ENCODE measurements around the gene HNRNPH1.
"Not testable (repeated sequence)": the region's sequence is repeated elsewhere in the genome, so short reads cannot be mapped to it uniquely, and the experiment has no call there.

Gene HNRNPH1, protein sequence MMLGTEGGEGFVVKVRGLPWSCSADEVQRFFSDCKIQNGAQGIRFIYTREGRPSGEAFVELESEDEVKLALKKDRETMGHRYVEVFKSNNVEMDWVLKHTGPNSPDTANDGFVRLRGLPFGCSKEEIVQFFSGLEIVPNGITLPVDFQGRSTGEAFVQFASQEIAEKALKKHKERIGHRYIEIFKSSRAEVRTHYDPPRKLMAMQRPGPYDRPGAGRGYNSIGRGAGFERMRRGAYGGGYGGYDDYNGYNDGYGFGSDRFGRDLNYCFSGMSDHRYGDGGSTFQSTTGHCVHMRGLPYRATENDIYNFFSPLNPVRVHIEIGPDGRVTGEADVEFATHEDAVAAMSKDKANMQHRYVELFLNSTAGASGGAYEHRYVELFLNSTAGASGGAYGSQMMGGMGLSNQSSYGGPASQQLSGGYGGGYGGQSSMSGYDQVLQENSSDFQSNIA

DNA sequence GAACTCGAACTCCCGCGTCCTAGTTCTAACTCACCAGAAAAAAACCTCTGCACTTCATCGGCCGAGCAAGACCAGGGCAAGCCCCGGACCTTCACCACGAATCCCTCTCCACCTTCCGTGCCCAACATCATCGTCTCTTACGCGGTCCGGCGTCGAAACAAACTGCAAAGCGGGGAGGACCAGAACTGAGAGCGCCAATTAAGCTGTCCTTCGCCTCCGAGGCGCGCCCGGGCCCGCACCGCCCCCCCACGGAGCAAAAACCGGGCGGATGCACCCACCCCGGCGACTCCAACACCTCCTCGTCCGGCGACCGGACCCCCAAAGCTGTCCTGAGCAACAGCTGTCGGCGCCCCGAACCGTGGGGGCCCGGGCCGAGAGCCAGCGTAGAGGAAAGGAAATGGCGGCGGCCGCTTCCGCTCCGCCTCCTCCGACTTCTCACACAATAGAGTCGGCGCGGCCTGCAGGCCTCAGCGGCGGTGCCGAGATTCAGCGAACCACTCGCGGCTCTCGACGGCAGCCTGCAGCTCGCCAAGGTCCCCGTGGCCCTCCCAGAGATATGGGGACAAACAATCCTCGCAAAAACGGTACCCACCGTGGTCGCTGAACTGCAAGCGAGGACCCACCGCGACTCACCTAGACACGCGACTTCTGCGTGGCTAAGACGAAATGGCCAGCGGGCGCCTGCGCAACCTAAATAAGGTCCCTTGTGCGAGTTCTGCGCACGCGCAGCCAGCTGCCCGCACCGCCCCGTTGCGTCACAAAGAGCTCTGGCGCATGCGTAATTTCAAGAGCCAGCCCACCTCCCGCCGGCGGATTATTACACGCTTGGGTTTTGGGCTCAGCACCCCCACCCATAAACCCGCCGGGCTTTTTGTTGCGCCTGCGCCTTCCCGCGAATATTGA lies at the start of gene HNRNPH1:
Gene HNRNPH1 (minus strand): TSS at position 669 of the 903 bp plus-strand sequence. CDS start 538 bp downstream, at position 131.
- peak; percentile 99 for DNase-seq

DNA sequence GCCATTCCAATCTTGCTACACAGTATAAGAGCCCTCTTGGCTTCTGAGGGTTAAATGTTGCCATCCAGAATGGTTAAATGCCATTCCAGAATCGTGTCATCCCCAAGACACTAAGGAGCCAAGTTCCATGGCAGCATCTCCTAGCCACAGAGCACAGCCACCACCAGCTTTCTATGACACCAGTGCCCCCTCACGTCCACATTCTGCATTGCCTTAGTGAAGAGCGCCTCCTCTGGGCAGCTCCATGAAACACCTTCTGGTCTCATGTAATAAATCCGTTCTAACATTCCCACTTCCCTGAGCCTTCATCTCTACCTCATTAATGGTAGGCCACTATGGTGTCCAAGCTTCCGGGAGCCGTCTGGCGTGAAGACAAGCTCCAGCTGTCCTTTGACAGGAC lies 44.9 kb upstream of the HNRNPH1 start:
- peak; percentile 60 for DNase-seq

DNA sequence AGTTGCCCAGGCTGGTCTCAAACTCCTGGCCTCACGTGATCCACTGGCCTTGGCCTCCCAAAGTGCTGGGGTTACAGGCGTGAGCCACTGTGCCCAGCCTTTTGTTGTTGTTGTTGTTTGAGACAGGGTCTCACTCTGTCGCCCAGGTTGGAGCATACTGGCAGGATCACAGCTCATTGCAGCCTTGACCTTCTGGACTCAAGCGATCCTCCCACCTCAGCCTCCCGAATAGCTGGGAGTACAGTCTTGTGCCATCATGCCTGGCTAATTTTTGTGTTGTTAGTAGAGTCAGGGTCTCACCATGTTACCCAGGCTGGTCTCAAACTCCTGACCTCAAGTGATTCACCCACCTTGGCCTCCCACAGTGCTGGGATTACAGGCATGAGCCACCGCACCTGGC lies 38.2 kb upstream of the HNRNPH1 start:
- DNase-seq: not testable (repeated sequence)

DNA sequence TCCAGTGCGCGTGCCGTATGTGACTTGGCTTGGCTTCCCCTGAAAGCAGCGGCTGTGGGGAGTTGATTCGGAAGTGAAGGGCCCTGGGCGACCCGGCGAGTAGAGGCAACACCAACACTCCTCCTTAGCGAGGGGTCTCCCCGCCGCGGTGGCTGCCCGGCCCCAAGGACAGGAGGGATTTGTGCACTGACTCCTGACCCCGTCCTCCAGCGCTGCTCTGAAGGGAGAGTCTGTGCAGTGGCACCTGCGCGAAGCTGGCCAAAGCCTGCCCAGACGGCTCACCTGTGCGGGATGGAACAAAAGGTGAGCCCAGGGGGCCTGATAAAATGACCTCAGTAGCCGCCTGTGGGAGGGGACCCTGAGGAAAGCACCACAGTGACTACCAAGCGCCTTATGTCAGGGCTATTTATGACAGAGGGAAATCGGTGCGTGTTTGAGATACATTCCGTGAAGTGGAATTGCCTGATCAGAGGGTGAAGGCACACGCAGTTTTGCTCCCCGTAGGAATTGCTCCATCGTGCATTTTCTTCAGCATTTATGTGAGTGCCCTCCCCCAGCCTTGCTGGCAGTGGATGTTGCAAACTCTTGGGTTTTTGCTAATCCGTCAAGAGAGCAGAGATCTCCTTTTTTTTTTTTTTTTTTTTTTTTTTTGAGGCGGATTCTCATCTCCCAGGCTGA lies 34.8 kb upstream of the HNRNPH1 start:
- DNase-seq: peak; percentile 30

DNA sequence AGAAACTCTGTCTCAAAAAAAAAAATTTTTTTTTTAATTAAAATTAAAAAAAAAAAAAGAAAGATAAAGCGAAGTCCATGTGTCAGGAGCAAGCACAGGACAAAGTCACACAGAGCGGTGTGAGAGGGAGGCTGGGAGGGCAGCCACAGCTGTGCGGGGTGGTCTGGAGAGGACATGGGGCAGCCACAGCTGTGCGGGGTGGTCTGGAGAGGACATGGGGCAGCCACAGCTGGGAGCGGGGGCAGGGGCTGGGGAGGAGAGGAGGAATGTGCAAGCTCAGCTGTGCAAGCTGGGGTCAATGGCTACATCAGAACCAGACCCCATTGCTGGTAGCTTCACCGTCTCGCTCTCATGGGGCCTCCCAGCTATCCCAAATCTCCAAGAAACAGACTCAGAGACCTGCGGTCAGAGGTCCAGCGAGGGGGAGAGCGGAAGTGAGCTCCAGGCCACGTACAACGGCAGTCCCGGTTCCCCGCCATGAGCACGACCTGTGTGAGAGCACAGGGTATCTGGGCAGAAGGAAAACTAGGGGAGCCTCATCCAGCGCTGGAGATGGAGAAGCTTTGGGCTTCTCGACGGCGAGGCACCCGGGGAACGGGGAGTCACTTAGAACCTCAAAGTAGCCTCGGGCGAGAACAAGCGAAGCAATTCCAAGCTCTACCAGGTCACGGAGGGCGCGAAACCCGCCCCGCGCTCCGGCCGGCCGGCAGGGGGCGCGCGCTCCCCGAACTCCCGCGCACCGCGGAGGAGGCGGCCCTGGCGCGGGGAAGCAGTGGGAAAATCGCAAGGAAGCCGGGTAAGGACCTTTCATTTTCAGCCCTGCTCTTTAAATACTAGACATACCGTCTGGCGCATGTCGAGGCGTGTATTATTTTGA lies 34.1 kb upstream of the HNRNPH1 start:
- not testable (repeated sequence) for DNase-seq

DNA sequence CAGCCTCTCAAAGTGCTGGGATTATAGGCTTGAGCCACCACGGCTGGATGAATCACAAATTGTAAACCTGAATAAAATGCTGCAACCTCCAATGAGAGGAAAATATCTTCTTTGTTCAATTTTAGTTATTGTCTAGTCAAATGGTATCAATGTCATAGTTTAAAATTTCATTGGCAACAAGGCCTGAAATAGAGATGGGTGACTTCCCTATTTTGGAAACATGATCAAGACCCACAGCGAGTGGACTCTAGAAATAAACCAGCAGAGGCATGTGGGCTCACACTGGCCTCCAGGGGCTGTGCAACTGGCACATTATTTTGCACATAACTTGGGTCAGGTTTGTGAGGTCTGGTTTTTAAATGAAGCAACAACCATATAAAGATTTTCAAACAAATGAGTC lies 29.7 kb upstream of the HNRNPH1 start:
- not testable (repeated sequence) for DNase-seq

DNA sequence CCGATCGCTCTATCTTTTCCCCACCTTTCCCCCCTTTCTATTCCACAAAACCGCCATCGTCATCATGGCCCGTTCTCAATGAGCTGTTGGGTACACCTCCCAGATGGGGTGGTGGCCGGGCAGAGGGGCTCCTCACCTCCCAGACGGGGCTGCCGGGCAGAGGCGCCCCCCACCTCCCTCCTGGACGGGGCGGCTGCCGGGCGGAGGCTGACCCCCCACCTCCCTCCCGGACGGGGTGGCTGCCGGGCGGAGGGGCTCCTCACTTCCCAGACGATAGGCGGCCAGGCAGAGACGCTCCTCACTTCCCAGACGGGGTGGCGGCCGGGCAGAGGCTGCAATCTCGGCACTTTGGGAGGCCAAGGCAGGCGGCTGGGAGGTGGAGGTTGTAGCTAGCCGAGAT lies 26.8 kb upstream of the HNRNPH1 start:
- DNase-seq: not testable (repeated sequence)

DNA sequence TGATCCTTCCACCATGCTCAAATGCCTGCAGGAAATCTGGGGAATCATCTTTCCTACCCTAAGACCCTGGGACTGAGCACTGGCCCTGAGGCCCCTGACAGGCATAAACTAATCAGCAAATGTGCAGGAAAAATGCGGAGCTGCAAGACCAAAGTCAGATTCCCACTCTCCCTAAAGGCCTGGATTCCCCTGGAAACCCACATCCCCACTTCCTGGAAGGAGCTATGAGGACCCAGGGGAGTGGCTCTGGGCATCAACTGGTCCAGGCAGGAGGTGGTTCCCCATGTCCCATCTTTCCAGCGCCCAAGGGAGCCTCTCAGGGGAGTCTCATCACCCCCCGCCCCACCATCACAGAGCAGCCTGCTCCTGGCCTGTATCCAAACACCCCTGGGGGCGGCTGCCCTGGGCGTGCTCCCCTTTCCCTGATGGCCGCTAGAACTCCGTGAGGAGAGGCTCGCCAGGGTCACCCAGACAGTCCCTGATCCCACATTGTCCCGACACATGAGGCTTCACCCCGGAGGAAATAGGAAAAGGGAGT lies 25.8 kb upstream of the HNRNPH1 start:
- DNase-seq: not testable (repeated sequence)

DNA sequence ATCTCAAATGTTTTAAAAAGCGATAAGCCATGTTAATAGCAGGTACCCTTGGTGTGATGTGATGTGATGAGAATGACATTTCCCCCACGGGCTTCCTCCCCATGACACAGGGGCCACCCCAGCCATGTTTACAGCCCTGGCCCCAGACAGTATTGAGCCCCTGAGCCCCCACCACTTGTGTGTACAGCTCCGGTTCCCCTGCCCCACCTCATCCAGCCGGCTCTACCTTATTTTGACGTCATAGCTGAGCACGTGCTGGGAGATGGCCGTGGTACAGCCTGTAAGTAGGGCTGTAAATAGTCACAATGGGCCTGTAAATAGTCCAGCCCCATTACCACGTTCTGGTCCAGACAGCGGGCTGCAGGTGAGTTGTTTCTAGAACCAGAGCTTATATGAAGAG lies 24.9 kb upstream of the HNRNPH1 start:
- no peak for DNase-seq

DNA sequence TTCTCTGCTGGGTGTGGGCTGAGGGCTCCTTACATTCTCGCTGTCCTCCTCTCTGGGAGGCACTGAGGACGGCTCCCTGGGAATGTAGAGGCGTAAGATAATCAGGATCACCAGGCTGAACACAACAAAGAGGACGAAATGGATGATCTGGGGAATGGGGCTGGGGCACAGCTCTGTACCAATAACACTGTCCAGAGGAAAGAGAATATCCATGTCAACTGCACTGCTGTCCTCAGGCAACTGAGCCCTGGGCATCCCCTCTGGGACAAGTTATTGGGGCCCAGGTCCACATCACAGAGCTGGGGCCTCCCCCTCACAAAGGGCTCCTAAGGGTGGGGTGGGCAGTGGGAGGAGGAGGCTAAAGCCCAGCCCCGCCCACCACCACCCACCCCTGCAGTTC lies 21.3 kb upstream of the HNRNPH1 start:
- DNase-seq: not testable (repeated sequence)

DNA sequence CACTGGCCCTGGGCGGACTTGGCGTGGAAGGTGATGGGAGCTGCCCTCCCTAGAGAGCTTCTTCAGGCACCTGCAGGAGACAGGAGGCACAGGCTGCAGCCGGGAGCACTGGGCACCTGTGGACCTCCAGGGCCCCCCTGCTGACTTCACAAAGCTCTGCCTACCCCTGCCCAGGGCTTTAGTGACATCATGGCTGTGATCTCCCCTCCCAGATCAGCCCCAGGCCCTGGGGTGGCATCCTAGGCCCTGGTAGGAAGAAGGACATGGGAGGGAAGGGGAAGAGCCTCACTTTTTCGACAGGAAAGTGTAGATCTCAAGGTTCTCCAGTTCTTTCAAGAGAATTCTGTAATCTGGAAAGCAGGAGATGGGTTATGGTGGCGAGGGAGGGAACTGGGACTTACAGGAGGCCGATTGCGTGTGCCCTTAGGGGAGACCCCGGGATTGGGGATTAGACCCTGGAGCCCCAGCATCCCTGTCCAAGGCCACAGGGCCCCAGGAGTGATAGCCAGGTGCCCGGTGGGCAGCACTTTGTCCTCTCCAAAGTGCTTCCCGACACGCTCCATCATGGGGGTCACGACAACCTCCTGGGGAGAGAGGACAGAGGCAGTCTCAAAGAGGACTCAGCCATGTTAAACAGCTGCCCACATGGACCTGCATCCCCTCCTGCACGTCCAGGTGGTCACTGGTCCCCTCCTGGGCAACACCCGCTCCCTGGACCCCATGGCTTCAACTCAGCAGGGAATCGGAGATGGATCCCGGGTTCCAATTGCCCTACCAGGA lies 19.9 kb upstream of the HNRNPH1 start:
- DNase-seq: not testable (repeated sequence)

DNA sequence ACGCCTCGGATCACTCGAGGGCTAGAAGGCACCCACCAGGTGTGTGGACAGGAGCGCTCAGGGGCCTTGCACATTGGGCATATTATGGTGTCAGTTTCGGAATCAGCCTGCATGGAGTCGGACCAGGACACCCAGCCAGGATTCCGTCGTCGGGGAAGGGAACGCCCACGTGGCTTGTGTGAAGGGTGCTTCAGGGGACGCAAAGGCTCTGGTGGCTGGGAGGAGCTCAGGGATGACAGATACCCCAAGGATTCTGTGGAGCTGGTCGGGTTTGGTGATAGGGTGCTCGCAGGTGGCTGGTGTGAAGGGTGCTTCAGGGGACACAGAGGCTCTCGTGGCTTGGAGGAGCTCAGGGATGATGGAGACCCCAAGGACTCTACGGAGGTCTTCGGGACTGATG lies 19.2 kb upstream of the HNRNPH1 start:
- not testable (repeated sequence) for DNase-seq

DNA sequence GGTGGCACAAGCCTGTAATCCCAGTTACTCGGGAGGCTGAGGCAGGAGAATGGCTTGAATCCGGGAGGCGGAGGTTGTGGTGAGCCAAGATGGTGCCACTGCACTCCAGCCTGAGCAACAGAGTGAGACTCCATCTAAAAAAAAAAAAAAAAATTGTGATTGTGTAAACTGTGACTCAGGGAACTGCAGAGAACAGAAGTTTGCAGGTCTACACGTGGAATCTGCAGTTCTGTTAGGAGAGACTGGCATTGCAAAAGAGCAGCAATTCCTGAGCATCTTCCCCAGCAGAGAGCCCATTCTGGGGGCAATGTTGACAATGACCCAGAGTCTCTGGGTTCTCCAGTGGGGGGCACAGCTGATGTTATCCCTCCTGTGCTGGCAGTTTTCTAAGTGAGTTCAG lies 18.3 kb upstream of the HNRNPH1 start:
- not testable (repeated sequence) for DNase-seq

DNA sequence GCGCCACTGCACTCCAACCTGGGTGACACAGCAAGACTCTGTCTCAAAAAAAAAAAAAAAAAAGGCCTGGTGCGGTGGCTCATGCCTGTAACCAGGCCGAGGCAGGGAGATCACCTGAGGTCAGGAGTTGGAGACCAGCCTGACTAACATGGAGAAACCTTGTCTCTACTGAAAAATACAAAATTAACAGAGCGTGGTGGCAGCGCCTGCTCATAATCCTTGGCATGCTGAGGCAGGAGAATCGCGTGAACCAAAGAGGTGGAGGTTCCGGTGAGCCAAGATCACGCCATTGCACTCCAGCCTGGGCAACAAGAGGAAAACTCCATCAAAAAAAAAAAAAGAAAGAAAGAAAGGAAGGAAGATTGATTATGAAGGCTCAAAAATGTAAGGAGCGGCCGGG lies 15.8 kb upstream of the HNRNPH1 start:
- DNase-seq: not testable (repeated sequence)

DNA sequence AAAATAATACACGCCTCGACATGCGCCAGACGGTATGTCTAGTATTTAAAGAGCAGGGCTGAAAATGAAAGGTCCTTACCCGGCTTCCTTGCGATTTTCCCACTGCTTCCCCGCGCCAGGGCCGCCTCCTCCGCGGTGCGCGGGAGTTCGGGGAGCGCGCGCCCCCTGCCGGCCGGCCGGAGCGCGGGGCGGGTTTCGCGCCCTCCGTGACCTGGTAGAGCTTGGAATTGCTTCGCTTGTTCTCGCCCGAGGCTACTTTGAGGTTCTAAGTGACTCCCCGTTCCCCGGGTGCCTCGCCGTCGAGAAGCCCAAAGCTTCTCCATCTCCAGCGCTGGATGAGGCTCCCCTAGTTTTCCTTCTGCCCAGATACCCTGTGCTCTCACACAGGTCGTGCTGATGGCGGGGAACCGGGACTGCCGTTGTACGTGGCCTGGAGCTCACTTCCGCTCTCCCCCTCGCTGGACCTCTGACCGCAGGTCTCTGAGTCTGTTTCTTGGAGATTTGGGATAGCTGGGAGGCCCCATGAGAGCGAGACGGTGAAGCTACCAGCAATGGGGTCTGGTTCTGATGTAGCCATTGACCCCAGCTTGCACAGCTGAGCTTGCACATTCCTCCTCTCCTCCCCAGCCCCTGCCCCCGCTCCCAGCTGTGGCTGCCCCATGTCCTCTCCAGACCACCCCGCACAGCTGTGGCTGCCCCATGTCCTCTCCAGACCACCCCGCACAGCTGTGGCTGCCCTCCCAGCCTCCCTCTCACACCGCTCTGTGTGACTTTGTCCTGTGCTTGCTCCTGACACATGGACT lies 11.1 kb upstream of the HNRNPH1 start:
- not testable (repeated sequence) for DNase-seq

DNA sequence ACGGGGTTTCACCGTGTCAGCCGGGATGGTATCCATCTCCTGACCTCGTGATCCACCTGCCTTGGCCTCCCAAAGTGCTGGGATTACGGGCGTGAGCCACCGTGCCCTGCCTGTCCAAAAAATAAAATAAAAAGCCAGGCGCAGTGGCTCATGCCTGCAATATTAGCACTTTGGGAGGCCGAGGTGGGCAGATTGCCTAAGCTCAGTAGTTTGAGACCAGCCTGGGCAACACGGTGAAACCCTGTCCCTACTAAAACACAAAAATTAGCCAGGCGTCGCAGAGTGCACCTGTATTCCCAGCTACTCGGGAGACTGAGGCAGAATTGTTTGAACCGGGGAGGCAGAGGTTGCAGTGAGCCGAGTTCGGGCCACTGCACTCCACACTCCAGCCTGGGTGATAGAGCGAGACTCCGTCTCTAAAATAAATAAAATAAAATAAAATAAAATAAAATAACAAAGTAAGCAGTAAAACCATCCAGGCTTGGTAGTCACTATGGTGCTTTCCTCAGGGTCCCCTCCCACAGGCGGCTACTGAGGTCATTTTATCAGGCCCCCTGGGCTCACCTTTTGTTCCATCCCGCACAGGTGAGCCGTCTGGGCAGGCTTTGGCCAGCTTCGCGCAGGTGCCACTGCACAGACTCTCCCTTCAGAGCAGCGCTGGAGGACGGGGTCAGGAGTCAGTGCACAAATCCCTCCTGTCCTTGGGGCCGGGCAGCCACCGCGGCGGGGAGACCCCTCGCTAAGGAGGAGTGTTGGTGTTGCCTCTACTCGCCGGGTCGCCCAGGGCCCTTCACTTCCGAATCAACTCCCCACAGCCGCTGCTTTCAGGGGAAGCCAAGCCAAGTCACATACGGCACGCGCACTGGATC lies 10.3 kb upstream of the HNRNPH1 start:
- DNase-seq: not testable (repeated sequence)

DNA sequence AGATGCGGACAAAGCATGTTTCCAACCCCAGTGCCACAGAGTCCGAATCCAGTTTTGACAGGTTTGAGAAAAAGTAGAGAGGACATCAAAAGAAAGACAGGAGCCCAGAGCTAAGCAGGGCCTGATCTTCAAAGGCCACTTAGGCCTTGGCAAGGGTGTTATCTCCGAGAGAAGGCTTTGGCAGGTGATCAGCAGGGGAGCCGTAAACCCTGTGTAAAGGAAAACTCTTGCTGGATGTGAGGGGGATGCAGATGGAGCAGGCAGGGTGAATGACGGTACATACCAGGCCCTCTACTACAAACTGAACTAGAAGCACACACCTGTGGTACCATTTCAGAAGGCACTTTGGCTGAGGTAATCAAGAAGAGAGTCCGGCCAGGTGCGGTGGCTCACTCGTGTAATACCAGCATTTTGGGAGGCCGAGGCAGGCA lies 1.4 kb upstream of the HNRNPH1 start:
- no peak for DNase-seq

DNA sequence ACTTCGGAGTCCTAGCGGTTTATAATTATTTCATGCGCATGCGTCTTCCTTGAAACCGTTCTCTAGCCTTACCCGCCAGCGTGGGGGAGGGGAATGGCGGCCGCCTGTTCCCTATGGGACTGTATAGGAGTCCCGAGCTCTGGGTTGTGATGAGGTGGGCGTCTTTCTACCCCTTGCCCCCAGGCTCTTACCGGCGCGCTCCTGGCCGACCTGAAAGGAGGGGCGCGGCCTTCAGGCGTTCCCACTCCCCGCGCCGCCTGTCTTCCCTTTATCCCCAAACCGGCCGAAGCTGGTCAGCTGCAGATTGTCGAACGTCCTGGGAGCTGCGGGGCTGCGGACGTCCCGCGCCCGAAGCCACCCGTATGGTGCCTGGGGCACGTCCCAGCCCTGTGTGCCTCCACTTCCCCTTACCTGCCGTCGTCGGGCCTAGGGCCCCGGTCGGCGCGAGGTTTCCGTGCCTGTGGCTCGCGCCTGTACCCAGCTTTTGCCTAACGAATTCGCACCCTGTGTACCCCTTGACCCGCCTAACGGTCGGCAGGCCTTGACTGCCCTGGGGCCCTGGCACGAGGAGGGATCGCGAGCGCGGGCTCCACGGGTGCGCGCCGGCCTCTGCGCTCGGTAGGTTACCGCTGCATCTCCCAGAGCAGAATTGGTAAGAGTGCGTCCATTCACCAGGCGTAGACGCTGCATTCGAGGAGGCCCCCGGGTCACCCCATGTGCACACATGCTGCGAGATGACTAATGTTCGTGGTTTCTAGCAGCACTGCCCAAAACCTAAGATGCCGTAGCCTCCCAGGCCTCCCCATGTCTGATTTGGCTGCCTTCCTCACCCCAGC lies 653 bp upstream of the HNRNPH1 start:
- DNase-seq: no peak

Data from femur (tissue), 1 donor.